Nasal cavity respiratory epithelium epithelial cell of viscerocranial mucosa (primary cell): ENCODE results near the gene TGFBRAP1. TPM values are rescaled to one million over a fixed set of nuclear protein-coding genes. Genes with fewer than 3 reads are reported as not detected.

Experiments
- total RNA-seq: library from RNA; depleted of rRNA; stranded (reverse); fragments of >200 nt; gene quantifications from 2 replicates; pipeline ENCODE4 v1.2.3, GENCODE V29; 2014

Gene TGFBRAP1
- total RNA-seq, result 17.4 and 27.2 TPM in 2 replicates

DNA sequence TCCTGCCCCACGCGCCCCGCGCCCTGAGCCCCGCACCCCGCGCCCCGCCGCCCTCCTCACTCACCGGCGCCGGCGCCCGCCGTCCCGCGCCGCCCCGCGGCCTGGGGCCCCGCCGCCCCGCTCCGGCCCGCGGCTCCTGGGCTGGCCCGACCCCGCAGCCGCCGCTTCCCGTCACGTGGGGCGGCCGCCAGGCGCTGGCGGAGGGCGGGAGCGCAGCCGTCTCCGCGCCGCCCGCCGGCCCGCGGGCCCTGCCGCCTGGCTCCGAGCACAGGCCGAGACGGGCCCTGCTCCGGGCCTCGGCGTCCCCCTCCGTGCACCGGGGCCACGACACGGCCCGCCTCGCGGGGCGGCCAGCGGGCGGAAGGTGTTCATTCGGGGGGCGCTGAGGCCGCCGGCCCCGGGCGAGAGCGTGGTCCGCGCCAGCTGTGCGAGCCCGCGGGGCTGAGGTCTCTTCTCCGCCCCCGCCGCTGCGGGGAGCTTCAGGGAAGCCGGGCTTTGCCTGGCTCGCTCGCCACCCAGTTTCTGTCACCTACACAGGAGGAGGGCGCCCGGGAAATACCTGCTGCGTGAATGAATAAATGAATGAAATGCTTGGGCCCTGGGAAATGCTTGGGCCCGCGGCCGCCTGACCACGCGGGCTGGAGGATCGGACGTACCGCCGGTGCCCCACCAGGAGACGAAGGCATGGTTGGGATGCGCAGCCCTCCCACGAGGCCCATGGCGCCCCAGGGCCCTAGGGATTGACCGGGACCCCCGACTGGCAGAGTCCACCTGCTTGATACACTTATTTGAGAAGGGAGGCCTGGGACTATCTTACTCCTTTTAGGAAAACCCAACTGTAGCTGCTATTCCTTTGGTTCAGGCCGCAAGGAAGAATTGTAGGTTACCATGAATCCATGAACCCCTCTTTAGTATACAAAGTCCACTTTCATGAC, at the start of gene TGFBRAP1:
TGFBRAP1 (minus strand) TSS at position 175 of the 935 bp plus-strand sequence. CDS start 21,434 bp downstream, outside the sequence.

DNA sequence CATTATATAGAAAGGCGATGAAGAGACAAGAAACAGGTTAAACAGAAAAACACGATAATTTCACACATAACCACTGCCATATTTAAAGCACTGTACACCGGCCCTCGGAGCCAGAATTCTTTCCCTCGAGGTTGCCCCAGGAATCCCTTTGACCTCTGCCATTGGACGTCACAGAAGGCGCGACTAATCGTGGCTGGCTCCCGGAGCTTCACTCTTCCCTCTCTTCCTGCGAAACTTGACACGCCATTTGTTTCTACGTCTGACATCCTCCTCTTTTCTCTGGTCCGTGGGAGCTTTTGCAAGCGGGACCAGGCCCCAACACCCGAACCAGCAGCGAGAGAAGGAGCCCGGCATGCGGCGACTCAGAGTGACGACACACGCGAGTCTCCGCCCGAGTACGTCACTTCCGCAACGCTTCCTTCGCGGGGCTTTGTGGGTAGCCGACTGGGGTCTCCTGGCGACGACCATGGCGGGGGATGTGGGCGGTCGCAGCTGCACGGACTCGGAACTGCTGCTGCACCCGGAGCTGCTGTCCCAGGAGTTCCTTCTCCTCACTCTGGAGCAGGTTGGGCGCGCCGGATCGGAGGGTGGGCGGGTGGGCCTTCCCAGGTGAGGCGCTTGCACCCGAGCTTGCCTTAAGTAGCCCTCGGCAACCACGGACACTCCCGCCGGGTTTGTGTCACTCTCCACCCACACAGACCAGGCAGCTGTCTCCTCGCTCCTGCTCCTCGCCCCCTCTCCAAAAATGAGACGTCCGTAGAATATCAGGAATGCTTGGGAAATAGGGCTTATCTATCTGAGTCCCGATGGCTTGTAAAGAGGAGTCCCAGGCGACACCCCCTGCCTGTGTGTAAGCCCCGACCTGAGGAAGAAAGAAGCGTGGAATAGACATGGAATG, 7.8 kb upstream of the TGFBRAP1 start, which contains the start of gene C2orf49:
C2orf49 (plus strand) TSS at position 419 of the 898 bp plus-strand sequence; CDS start at position 467, 48 bp downstream.

DNA sequence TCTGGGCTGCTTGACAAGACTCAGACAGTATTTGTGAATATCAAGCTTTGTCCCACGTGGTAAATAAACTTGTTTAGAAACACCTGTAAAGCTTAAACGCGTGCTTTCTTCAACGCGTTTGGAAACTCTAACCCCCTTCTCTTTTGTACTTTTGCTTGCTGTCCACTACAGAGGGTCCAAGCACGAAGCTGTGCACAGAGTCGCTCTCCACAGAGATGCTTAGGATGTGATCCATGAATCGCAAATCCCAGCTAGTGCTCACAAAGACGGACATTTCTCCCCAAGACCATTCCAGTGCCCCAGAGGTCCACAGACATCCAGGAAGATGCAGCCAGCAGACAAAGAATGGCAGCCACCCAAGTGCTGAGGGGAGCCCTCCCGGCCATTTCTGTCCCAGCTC, 88.1 kb downstream of the TGFBRAP1 start, which contains the start of gene GPR45:
GPR45 (plus strand) TSS at position 301 of the 400 bp plus-strand sequence. CDS start 116 bp downstream, outside the sequence.

Other genes with a start within 250 kb of the TGFBRAP1 start
- gene GPR45, start 88.0 kb downstream of the TGFBRAP1 start, total RNA-seq, result not detected in 2 replicates
- gene C2orf49, start 7.8 kb upstream of the TGFBRAP1 start, total RNA-seq, result 28.3 and 38.6 TPM in 2 replicates
- gene FHL2, start 69.3 kb upstream of the TGFBRAP1 start, total RNA-seq, result 60.8 and 130 TPM in 2 replicates